ENCODE measurements around the gene CDK14.
"Not testable (repeated sequence)": the region's sequence is repeated elsewhere in the genome, so short reads cannot be mapped to it uniquely, and the experiment has no call there.

DNA sequence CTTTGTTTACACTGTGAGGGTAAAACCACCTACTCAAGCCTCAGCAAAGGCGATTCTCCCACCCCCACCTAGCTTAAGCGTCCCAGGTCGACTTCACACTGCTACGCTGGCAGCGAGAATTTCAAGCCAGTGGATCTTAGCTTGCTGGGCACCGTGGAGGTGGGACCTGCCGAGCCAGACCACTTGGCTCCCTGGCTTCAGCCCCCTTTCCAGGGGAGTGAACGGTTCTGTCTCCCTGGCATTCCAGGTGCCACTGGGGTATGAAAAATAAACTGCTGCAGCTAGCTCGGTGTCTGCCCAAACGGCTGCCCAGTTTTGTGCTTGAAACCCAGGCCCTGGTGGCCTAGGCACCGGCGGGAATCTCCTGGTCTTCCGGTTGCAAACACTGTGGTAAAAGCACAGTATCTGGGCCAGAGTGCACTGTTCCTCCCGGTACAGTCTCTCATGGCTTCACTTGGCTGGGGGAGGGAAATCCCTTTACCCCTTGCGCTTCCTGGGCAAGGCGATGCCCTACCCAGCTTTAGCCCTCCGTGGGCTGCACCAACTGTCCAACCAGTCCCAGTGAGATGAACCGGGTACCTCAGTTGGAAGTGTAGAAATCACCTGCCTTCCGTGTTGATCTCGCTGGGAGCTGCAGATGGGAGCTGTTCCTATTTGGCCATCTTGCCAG, 139.6 kb downstream of the CDK14 start:
- not testable (repeated sequence) for TF ChIP-seq POLR2A, POLR2AphosphoS5 (IDR thresholded peaks at IDR 0.05)
- TF ChIP-seq, protein P1, sequence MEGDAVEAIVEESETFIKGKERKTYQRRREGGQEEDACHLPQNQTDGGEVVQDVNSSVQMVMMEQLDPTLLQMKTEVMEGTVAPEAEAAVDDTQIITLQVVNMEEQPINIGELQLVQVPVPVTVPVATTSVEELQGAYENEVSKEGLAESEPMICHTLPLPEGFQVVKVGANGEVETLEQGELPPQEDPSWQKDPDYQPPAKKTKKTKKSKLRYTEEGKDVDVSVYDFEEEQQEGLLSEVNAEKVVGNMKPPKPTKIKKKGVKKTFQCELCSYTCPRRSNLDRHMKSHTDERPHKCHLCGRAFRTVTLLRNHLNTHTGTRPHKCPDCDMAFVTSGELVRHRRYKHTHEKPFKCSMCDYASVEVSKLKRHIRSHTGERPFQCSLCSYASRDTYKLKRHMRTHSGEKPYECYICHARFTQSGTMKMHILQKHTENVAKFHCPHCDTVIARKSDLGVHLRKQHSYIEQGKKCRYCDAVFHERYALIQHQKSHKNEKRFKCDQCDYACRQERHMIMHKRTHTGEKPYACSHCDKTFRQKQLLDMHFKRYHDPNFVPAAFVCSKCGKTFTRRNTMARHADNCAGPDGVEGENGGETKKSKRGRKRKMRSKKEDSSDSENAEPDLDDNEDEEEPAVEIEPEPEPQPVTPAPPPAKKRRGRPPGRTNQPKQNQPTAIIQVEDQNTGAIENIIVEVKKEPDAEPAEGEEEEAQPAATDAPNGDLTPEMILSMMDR (IDR thresholded peaks at IDR 0.05), result not testable (repeated sequence)
